ENCODE measurements around the gene SLC5A11.
A peak's percentile ranks its signal among the peaks of the same experiment; 100 is the strongest.
"Not testable (repeated sequence)": the region's sequence is repeated elsewhere in the genome, so short reads cannot be mapped to it uniquely, and the experiment has no call there.

Gene SLC5A11

GRCh38 chr16:24845726-24846547, at the start of gene SLC5A11:
TSS of gene SLC5A11 (plus strand) at chr16:24845963. CDS start at chr16:24858644, 12,681 bp downstream.
- DNase-seq, result no peak

- no peak for DNase-seq
Measured at GRCh38 chr16:24800586-24800985, 45.2 kb upstream of the SLC5A11 start.

GRCh38 chr16:24801761-24802302, 43.9 kb upstream of the SLC5A11 start:
- DNase-seq, result peak; percentile 2

GRCh38 chr16:24805484-24805883, 40.3 kb upstream of the SLC5A11 start:
- no peak for DNase-seq

- DNase-seq, result no peak
Measured at GRCh38 chr16:24807301-24807700, 38.5 kb upstream of the SLC5A11 start.

GRCh38 chr16:24810951-24811843, 34.6 kb upstream of the SLC5A11 start:
- no peak for DNase-seq

- DNase-seq, result not testable (repeated sequence)
Measured at GRCh38 chr16:24812813-24813212, 33.0 kb upstream of the SLC5A11 start.

- DNase-seq, result no peak
Measured at GRCh38 chr16:24815021-24815420, 30.7 kb upstream of the SLC5A11 start.

GRCh38 chr16:24816688-24817087, 29.1 kb upstream of the SLC5A11 start:
- DNase-seq, result no peak

GRCh38 chr16:24819462-24820040, 26.2 kb upstream of the SLC5A11 start:
- no peak for DNase-seq

- no peak for DNase-seq
Measured at GRCh38 chr16:24820522-24820921, 25.2 kb upstream of the SLC5A11 start.

- no peak for DNase-seq
Measured at GRCh38 chr16:24821129-24821528, 24.6 kb upstream of the SLC5A11 start.

- no peak for DNase-seq
Measured at GRCh38 chr16:24822542-24822941, 23.2 kb upstream of the SLC5A11 start.

GRCh38 chr16:24822974-24823373, 22.8 kb upstream of the SLC5A11 start:
- no peak for DNase-seq

GRCh38 chr16:24825696-24826095, 20.1 kb upstream of the SLC5A11 start:
- DNase-seq, result no peak

- DNase-seq, result no peak
Measured at GRCh38 chr16:24826096-24826690, 19.6 kb upstream of the SLC5A11 start.

GRCh38 chr16:24826817-24827566, 18.8 kb upstream of the SLC5A11 start:
- no peak for DNase-seq

- DNase-seq, result no peak
Measured at GRCh38 chr16:24829153-24829552, 16.6 kb upstream of the SLC5A11 start.

GRCh38 chr16:24833352-24833751, 12.4 kb upstream of the SLC5A11 start:
- no peak for DNase-seq

GRCh38 chr16:24834459-24835335, 11.1 kb upstream of the SLC5A11 start:
- peak; percentile 20 for DNase-seq

- DNase-seq, result no peak
Measured at GRCh38 chr16:24836836-24837235, 8.9 kb upstream of the SLC5A11 start.
